ENCODE data around the gene CSNK2B. TPM values are rescaled to one million over a fixed set of nuclear protein-coding genes. Genes with fewer than 3 reads are reported as not detected.

CSNK2B gene
- total RNA-seq, 1 experiment from 2014 or later: 173 TPM

DNA sequence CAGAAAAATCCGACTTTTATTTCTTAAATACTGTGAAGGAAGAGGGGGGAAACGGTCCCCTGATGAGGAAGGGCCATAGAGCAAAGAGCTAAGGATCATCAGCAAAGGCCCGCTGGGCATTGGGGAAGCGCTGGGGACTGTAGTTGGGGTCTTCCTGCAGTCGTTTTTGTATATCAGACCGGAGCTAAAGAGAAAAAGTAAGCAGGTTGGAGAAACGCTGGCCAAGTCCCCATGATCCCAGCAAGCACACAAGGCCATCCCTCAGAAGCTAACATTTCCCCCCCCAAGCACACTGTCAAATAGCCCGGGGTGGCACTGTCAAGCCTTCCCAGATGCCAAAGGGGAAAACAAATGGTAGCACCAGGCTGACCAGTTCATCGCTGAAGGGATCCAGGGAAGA, 26.8 kb upstream of the CSNK2B start:
- H3K27me3 ChIP-seq (ENCODE audit: insufficient read depth, low read depth): no peaks in the 10 kb centered on the region
- H3K27ac ChIP-seq: no peak overlapping the region
- no peak for DNase-seq
- no TSS peak for BruUV-seq (replicated peaks)
- H3K79me2 ChIP-seq (ENCODE audit: low read depth): no peaks in the 10 kb centered on the region
- no peak for TF ChIP-seq CTCF (conservative IDR thresholded peaks at IDR 0.05)
- no peak for TF ChIP-seq EZH2 (IDR thresholded peaks at IDR 0.05; ENCODE audit: low read depth)
- no peak overlapping the region for H2AFZ ChIP-seq
- no peak overlapping the region for H3K4me2 ChIP-seq
- intact Hi-C loops (cut with micrococcal nuclease; ENCODE audit: unreplicated experiment): loop anchor here (2.0 kb wide), 1 partner anchor 18 kb away; the partner anchor contains the start of gene PRRC2A
- H3K4me3 ChIP-seq: no peak overlapping the region
- H4K20me1 ChIP-seq (ENCODE audit: insufficient read depth): peaks cover 17% of the 10 kb centered on the region; the same call in 1 of the 2 replicates
- peaks cover 63% of the 10 kb centered on the region for H3F3A ChIP-seq (ENCODE audit: insufficient read depth, low read depth)
- H3K9me3 ChIP-seq (ENCODE audit: insufficient read depth, low read depth): no peaks in the 10 kb centered on the region
- POLR2A ChIA-PET (ENCODE audit: unreplicated experiment): interaction anchor here (0.7 kb wide), 1 partner anchor 125 kb away, joined by 3 read pairs; no protein-coding TSS in a partner anchor
- CTCF ChIA-PET: no interaction called here
- H3K9me2 ChIP-seq (ENCODE audit: insufficient read depth): no peaks in the 10 kb centered on the region
- no peaks in the 10 kb centered on the region for H3K4me1 ChIP-seq (replicated peaks; ENCODE audit: insufficient read depth)
- H3K36me3 ChIP-seq (ENCODE audit: low read depth): 0 out of 2 replicates have a peak, but pooled peaks cover 15% of the 10 kb centered on the region

DNA sequence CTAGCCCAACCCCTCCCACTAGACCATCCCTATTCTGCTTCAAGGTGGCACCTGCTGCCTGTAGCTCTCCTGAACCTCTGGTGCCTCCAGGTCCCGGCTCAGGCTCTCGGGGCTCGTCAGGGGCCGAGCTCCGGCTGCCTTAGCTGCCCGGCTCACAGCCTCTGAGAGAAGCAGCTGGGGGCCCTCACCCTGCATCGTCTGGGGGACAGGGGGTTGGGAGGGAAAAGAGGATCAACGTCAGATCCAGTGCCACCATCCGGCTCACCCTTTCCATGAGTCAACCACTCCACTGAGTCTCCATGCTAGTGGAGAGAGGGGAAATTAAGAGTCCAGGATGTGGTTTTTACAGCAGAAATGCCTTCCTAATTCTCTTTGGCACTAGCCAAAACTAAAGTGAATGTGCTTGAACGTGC, 26.4 kb upstream of the CSNK2B start:
- peaks cover 17% of the 10 kb centered on the region; the same call in 1 of the 2 replicates for H4K20me1 ChIP-seq (ENCODE audit: insufficient read depth)
- no peak overlapping the region for H2AFZ ChIP-seq
- no peak for DNase-seq
- no peak overlapping the region for H3K27ac ChIP-seq
- intact Hi-C loops (cut with micrococcal nuclease; ENCODE audit: unreplicated experiment): loop anchor here (2.0 kb wide), 1 partner anchor 19 kb away; the partner anchor contains the start of gene PRRC2A
- BruUV-seq (replicated peaks): no TSS peak
- no peak for TF ChIP-seq EZH2 (IDR thresholded peaks at IDR 0.05; ENCODE audit: low read depth)
- TF ChIP-seq CTCF (conservative IDR thresholded peaks at IDR 0.05): no peak
- H3K4me3 ChIP-seq: no peak overlapping the region
- ChIA-PET CTCF (no interaction called here), POLR2A (ENCODE audit: unreplicated experiment) (no interaction called here)
- 0 out of 2 replicates have a peak, but pooled peaks cover 15% of the 10 kb centered on the region for H3K36me3 ChIP-seq (ENCODE audit: low read depth)
- no peaks in the 10 kb centered on the region for H3K9me2 ChIP-seq (ENCODE audit: insufficient read depth)
- H3K79me2 ChIP-seq (ENCODE audit: low read depth): no peaks in the 10 kb centered on the region
- H3K4me1 ChIP-seq (replicated peaks; ENCODE audit: insufficient read depth): no peaks in the 10 kb centered on the region
- H3K27me3 ChIP-seq (ENCODE audit: insufficient read depth, low read depth): no peaks in the 10 kb centered on the region
- peaks cover 59% of the 10 kb centered on the region for H3F3A ChIP-seq (ENCODE audit: insufficient read depth, low read depth)
- no peak overlapping the region for H3K4me2 ChIP-seq
- no peaks in the 10 kb centered on the region for H3K9me3 ChIP-seq (ENCODE audit: insufficient read depth, low read depth)

DNA sequence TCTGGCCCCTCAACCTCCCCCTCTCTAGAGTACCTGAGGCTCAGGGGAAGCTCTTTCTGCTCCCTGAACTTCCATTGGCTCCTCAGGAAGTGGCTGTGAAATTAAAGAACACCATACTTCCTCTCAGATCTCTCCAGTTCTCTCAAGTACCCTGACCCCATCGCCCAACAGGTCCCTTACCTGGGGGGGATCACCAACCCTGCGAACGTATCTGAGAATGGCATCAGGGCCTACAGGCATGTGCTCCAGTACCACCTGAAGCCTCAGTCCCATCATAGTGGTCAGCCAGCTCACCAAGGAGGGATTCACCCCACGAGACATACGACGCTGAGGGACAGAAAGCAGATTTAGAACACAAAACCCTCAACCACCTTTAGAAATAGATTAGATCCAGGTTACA, 25.3 kb upstream of the CSNK2B start:
- Histone ChIP-seq H3K36me3 (ENCODE audit: low read depth) (peaks cover 20% of the 10 kb centered on the region), H3K9me3 (ENCODE audit: insufficient read depth, low read depth) (no peaks in the 10 kb centered on the region), H3K9me2 (ENCODE audit: insufficient read depth) (no peaks in the 10 kb centered on the region), H3K4me2 (no peak overlapping the region), H2AFZ (no peak overlapping the region), H3K27ac (no peak overlapping the region), H3K27me3 (ENCODE audit: insufficient read depth, low read depth) (no peaks in the 10 kb centered on the region), H3K4me3 (no peak overlapping the region), H3K79me2 (ENCODE audit: low read depth) (no peaks in the 10 kb centered on the region), H4K20me1 (ENCODE audit: insufficient read depth) (peaks cover 17% of the 10 kb centered on the region; the same call in 1 of the 2 replicates), H3K4me1 (replicated peaks; ENCODE audit: insufficient read depth) (no peaks in the 10 kb centered on the region), H3F3A (ENCODE audit: insufficient read depth, low read depth) (peaks cover 47% of the 10 kb centered on the region; the same call in 1 of the 2 replicates)
- no peak for TF ChIP-seq EZH2 (IDR thresholded peaks at IDR 0.05; ENCODE audit: low read depth)
- ChIA-PET POLR2A (ENCODE audit: unreplicated experiment) (interaction anchor here (0.5 kb wide), 1 partner anchor 8 kb away, joined by 3 read pairs; no protein-coding TSS in a partner anchor), CTCF (interaction anchor here (0.6 kb wide), 1 partner anchor 88 kb away, joined by 6 read pairs; no protein-coding TSS in a partner anchor)
- intact Hi-C loops (cut with micrococcal nuclease; ENCODE audit: unreplicated experiment): no loop called here
- no peak for DNase-seq
- TSS peak; percentile 15 for BruUV-seq (replicated peaks)

DNA sequence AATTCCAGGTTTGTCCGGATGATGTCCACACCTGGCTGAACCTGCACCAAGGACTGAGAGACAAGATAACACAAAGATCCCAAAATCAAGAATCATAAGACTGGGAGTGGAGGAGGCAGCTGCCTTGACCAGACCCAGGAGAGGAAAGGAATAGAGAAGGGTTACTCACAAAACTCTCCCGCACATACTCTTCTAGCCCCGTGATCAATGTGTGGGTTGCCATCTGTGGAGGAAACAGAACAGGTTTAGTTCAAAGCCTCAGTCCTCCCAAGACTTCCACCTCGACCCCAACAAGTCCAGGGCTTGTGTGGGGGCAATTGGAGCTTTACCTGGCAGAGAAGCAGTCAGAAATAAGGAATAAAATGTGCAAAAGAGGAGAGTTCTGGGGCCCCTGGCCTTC, 24.5 kb upstream of the CSNK2B start:
- Histone ChIP-seq H3K79me2 (ENCODE audit: low read depth) (no peaks in the 10 kb centered on the region), H3K9me3 (ENCODE audit: insufficient read depth, low read depth) (no peaks in the 10 kb centered on the region), H3K4me3 (no peak overlapping the region), H3K27ac (no peak overlapping the region), H3K9me2 (ENCODE audit: insufficient read depth) (no peaks in the 10 kb centered on the region), H3K27me3 (ENCODE audit: insufficient read depth, low read depth) (no peaks in the 10 kb centered on the region), H4K20me1 (ENCODE audit: insufficient read depth) (peaks cover 17% of the 10 kb centered on the region; the same call in 1 of the 2 replicates), H3K4me1 (replicated peaks; ENCODE audit: insufficient read depth) (no peaks in the 10 kb centered on the region), H2AFZ (no peak overlapping the region), H3K36me3 (ENCODE audit: low read depth) (peaks cover 23% of the 10 kb centered on the region), H3F3A (ENCODE audit: insufficient read depth, low read depth) (peaks cover 43% of the 10 kb centered on the region; the same call in 1 of the 2 replicates), H3K4me2 (no peak overlapping the region)
- intact Hi-C loops (cut with micrococcal nuclease; ENCODE audit: unreplicated experiment): no loop called here
- POLR2A ChIA-PET (ENCODE audit: unreplicated experiment): no interaction called here
- no TSS peak for BruUV-seq (replicated peaks)
- CTCF ChIA-PET: no interaction called here
- TF ChIP-seq EZH2 (IDR thresholded peaks at IDR 0.05; ENCODE audit: low read depth): no peak
- TF ChIP-seq CTCF (conservative IDR thresholded peaks at IDR 0.05): no peak
- DNase-seq: no peak
